HG03159 (cell line): ENCODE results near the gene TLK1.

Experiments
- ATAC-seq: cut with Tn5 transposase; IDR thresholded peaks from one replicate; pipeline ENCODE4 v1.9.1; 2021; ENCODE audit warnings: mild to moderate bottlenecking, moderate library complexity; ENCODE audit not compliant: unreplicated experiment

Gene TLK1

DNA sequence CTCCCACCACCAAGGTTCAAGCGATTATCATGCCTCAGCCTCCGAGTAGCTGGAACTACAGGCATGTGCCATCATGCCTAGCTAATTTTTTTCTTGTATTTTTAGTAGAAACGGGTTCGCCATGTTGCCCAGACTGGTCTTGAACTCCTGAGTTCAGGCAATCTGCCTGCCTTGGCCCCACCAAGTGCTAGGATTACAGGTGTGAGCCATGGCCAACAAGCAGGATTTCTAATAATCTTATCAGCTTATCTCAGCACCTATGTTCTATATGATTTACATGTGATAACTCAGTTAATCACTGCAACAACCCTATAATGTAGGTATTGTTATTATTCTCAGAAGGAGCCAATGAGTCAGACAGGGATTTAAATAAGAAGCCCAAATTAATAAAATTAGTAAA, 151.3 kb downstream of the TLK1 start:
- ATAC-seq = no peak

DNA sequence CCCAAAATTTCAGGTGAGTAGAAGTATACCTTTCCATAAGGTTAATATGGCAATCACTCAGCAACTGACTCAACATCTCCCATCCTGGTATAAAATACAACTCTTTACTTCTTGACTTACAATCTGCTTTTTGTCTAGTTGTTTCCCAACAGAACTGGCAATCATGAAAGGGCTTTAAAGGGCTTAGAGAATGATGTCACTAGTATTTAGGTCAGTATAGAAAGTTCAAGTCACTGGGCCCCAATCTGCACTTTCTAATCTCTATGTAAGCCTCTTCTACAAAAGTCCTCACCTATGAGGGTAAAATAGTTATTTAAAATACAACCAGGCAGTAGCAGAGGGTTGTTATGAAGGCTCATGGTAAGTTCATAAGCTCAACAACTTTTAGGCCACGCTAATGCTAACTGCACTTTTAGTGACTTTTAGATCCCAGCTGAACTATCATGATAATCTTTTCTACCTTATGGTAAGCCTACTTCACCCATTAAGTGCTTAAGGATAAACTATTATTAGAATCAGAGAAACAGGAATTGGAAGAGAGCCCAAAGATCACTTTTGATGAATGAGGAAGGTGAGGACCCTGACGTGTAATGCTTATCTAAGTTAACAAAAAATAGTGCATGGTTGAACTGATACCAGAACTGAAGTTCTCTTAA, 152.0 kb downstream of the TLK1 start:
- no peak for ATAC-seq

DNA sequence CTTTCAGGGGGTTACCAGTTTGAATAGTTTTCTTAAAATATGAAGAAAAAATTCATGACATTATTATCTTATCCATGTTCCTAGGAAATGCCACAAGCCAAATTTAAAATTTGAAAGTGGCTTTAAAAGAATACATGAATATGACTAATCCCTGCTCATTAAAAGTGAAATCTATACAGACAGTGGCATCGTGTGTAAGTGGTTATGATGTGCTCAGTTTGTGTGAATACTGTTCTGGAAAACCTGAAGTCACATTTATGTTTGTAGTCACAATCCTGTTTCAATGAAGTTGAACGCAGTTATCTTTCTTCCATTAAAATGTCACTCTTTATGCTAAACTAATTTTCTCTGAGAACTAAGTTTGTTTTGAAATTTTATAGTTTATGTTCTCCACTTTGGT, 155.9 kb downstream of the TLK1 start:
- ATAC-seq = no peak

DNA sequence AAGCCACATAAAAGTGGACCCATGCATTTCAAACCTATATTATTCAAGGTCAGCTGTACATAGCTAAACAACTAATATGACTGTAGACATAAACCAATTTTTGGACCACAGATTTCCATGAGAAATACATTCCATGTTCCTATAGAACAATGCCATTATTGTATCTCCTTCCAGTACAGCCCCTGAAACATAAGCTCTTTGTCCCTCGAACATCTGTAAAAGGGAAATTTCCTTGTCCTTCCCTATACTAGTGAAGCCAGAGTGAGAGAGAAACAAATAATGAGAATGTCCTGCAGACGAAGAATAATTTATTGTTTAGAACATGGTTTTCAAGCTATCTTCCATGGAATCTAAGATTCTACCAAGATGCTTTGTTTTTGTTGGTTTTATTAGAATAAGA, 156.3 kb downstream of the TLK1 start:
- no peak for ATAC-seq

DNA sequence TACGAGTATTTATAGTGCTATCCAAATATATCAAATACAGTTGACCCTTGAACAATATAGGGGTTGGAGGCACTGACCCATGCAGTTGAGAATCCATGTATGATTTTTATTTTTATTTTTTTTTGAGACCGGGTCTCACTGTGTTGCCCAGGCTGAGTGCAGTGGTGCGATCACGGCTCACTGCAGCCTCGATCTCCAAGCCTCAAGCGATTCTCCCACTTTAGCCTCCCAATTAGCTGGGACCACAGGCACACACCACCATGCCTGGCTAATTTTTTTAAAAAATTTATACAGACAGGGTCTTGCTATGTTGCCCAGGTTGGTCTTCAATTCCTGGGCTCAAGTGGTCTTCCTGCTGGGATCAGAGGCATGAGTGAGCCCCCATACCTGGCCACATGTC, 161.0 kb downstream of the TLK1 start:
- no peak for ATAC-seq

DNA sequence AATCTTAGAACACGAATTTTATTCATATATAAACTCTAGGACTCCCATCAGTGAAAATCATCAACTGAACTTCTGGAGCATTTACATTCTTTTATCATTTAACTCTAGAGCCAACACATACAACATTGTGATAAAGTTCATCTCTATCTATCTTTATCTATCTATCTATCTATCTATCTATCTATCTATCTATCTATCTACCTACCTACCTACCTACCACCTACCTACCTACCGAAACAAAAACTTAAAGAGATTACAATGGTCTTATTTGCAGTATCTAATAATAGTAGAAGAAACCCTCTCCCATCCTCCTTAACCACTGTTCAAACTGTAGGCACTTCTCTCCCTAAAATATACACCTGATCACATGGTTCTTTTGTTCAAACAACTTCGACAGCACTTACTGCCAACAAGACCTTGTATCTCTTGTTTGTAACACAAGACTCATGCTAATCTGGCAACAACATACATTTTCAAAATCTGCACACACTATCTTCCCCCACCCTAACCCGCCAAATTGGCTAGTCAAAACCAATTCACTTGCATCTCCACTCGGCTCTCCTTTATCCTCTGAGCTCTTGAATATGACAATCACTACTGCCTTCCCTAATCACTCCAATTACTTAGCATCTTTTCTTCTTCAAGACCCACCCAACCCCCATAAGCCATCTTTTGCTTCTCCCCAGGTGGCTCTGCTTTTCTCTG, 162.6 kb downstream of the TLK1 start:
- ATAC-seq = no peak

DNA sequence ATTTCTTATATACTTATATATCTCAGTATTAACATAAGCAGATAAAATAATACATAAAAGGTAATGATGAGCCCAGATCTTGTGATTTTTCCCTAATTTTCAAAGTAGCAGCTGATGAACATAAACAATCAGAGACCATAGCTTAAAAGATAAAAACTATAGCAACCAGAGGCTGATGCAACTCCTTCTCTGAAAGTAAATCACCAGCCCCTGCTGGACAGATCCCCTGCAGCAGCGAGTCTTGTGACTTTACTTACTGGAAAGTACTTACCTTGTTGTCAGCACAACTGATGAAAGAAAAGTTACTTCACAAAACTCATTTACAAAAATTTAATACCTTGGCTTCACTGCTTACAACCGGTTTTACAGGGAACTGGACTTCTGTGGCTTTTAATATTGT, 164.4 kb downstream of the TLK1 start:
- no peak for ATAC-seq

DNA sequence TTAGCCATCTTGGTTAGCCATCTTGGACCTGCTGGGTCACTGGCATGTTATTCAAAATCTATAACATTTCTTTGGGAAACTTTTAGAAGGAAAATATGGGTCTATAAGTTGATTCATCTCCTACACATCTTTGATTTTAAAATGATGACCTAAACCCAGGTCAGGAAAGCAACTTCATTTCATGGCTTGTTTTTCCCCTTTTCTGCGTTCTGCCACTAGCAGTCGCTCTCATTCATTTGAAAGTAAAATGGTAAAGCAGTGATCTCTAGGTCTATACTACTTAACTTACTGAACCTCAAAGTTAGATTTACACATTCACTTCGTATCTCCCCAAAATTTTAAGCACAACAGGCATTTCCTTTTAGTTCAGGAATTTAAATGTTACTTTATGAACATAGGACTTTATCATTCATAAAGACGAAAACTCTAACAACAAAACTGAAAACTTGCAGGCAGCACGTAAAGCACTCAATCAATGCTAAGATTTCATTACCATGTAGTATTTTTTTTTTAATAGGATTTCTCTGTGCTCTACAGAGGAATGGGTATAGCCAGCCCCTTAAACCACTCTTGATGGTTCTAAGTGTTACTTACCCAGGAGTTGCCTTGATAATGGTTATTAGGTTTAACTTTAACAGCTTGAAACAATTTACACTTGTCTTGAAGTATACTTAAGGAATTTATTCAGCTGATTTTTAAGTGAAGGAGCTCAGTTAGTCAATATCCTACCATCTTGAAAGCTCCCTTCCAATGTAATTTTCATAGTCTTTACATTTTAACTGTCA, 169.1 kb downstream of the TLK1 start:
- no peak for ATAC-seq

DNA sequence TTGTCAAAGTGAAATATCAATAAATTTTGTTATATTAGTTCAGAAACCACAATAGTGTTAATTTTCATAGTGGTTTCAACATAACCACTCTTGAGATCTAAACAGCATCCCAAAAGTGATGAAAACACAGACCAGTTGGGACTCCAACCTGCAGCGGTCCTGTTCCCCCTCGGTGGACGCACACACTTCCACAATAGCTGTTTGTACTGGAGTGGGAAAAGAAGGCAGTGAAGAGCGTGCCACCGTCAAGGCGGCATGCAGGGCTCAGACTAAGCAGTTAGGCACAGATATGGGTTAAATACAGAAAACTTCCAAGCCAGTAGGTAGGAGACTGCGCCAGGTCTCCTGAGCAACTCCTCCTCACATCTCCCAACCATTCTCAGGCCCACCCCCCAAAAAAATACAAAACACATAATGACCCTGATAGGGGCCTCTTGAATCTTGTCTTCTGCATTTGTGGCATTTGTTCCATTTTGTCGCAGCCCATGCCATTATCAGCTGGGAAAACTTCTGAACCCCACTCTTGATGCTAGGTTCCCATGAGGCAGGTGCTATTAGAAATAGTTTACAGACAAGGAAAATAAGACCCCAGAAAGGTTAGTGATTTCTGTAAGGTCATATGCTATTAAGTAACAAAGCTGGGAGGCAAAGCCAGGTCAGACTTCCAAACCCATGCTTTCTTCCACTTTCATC, 174.0 kb downstream of the TLK1 start:
- no peak for ATAC-seq

DNA sequence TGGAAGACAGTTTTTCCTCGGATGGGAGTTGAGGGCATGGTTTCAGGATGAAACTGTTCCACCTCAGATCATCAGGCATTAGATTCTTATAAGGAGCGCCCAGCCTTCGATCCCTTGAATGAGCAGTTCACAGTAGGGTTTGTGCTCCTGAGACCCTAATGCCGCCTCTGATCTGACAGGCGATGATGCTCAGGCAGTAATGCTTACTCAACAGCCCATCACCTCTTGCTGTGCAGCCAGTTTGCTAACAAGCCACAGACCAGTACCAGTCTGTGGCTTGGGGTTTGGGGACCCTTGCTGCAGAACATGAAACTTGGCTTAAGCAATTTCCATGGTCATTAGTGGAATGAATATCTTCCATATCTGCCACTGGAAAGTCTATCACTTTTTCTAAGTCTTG, 175.3 kb downstream of the TLK1 start:
- no peak for ATAC-seq

DNA sequence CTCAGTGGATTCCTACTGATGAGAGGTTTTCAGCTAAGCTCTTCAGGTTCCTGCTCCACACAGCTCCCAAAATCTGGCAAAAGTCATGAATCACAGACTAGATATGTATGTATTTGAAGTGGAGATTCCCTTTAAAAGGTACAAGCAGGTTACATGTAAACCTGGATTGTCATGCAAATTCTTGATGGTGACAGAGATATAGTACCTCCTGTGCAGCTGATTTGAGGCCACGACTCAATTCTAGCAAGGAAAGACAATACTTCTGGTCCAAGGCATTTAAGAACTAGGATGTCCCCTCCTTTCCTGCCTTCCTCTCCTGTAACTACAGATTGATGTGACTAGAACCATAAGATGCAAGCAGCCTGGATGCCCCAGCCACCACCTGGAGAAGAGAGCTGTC, 176.6 kb downstream of the TLK1 start:
- no peak for ATAC-seq

DNA sequence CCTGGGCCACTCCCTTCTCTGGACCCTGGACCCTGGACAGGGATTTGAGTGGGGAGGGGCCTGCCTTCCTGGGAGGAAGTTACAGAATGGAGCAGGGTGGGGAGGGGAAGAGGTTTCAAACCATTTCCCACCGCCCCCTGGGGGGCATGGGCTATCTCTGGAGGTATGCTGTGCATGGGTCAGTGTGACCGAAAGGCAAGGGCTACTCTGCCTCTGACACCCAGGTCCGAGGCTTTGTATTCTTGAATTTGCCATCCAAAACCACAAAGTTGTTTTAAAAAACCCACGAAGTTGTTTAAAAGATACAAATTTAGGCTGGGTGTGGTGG, 184.8 kb downstream of the TLK1 start:
- no peak for ATAC-seq

DNA sequence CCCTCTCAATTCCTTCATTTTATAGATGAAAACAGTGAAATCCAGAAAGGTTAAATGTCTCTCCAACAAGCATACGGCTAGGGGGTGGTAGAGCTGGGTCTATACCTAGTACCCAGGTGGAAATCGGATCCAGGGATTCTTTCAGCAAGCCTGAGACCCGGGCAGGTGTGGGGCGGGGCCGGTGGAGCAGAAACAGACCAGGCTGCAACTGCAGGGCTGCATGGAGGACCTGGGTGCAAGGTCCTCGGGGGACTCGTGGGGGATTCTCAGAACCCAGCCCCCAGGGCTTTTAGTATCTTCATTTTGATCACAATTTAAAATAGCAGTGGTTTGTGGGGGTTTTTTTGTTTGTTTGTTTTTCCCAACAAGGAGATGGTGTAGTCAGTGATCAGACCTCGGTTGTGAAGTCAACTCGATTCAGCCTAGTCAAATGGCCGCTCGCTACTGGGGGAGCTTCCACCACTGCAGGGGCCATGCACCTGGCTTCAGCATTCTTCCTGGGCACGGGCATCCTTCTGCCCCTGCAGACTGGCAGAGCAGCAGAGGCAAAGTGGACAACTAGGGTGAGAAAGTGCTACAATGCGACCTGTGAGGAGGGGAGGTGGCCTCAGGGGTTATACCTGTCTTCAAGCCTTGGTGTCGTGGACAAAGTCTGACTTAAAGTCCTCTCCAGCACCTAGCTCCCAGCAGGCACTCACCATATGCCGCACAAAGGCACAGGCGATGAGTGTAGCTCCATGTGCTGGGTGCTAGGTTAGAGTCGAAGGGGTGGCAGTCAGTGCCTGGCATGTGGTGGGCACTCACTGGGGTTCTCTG, 185.4 kb downstream of the TLK1 start:
- ATAC-seq = no peak

DNA sequence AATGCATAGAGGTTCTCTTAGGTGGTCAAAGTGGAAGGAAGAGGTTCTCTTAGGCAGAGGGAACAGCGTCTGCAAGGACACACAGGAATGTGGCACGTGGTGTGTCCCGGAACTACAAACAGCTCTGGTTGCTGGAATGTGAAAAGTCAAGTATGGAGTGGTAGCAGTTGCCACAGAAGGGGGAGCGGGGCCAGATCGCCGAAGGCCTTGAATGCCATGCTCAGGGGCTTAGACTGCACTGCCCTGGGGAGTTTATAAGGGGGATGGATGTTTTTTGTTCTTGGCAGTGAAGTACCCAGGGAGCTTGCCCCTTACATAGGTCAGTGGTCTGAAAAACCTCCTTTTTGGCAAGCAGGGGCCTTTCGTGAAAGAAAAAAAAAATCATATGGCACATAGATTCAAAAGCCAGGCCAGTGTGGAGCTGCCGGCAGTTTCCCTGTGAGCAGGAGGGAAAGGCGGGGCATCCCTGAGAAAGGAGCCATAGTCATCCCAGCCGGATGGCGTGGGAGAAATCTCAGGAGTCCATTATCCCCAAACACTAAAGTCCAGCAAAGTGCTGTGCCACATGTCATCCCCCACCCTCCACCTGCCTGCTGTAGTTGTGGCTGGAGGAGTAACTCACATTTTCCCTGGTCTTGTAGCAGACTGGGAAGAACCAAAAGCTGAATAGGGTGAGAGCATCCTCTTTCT, 186.2 kb downstream of the TLK1 start:
- no peak for ATAC-seq

DNA sequence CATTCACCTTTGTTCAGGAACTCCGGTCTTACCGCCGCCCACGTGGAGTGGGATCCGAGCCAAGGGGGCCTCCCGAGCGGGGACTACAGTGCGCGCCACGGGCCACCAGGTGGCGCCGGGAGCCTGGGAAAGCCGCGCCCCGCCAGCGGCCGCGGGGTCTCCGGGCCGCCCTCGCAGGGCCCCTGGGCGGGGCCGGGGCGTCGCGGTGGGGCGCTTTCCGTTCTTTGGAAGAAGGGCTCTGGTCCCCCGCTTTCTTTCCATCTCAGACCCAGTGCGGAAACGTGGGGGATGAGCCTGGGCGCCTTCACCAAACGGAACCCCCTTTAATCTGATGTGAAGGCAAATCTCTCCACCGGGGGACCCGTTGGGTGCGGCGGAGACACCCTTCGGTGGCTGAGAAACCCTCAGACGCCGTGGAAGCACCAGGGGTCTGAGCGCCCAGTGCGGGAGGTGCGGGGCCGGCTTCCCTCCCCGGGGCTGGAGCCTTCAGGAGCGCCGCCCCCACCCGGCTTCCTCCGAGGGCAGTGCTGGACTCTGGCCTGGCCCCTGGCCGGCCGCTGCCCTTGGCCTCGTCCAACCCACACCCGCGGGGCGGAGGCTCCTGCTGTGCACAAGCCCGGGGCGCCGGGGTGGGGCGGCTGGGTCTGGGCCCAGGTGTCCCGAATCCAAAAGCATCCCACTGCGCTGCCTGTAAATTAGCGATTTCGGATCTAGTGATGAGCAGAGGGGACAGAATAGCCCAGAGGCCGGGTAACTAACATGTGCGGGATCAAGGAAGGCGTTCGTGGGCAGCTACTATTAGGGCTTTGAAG, 187.0 kb downstream of the TLK1 start:
- ATAC-seq = peak; percentile 92

DNA sequence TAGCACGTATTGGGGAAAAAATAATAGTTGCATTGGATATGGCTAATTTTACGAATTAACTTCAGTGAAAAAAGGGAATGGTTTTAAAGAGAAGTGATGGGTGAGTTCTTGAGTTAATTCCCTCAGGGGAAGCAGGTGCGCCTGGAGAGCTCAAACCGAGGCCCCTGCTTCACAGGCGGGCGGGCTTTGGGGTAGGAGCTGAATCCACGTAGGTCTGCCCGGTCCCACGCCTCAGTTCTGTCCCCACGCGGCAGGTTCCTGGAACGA, 187.5 kb downstream of the TLK1 start:
- ATAC-seq = no peak

DNA sequence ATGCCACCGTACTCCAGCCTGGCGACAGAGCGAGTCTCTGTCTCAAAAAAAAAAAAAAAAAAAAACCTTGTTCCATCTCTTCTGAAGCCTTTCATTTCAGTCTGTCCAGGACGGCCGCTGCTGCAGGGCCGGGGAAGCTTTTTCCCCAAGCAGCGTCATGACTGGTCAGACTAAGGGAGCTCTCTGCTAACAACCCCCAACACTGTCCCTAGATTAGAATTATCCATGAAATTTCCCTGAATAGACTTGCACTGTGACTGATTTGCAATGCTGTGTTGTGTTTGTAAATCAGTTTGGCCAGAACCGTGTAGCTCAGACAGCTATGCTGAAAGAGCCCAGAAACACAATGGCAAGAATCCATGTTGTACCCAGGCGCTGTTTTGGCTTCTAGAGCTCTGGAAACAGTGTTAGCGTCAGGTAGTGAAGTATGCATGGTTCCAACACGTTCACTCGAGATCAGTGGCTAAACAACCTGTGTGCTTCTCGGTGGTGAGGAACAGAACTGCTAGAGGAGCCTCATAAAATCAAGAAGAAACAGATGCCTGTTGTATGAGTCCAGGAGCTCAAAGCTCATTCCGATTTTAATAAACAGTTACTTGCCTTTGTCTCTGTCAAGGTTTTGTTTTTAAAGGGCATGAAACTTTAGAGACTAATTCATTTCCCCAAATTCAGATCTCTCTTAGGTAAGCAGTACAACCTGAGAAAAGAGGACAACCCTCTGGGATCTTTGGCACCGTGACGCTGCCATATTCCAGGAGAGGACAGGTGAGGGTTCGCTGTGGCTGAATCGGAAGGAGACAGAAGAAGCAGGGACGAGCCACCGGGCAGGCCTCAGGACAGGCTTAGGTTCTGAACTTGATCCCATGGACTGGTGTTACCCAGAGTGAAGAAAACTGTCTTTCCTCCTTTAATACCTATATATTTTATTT, 188.1 kb downstream of the TLK1 start:
- no peak for ATAC-seq

DNA sequence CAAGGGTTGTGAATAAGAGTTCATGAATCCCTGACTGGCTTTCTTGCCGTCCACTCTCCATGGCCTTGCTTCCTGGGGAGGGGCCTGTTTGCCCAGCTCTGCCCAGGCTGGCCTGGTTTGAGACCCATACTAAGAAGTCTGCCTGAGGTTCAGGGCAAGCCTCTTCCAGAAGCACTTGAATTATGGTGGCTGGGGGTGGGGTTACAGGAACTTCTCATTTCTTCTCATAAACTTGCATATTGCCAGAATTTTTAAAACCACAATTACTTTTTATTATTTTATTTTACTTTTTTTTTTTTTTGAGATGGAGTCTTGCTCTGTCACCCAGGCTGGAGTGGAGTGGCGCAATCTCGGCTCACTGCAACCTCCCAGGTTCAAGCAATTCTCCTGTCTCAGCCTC, 189.6 kb downstream of the TLK1 start:
- ATAC-seq = no peak
